HG03039 (cell line): Measurements from ENCODE around the gene SGF29.
"Not testable (repeated sequence)": the region's sequence is repeated elsewhere in the genome, so short reads cannot be mapped to it uniquely, and the experiment has no call there.

Source experiments
- ATAC-seq: cut with Tn5 transposase; IDR thresholded peaks from one replicate; pipeline ENCODE4 v1.9.1; 2021; ENCODE audit warnings: mild to moderate bottlenecking, moderate library complexity; ENCODE audit not compliant: unreplicated experiment

Gene SGF29

GRCh38 chr16:28563218-28563617, 9.5 kb downstream of the SGF29 start:
- no peak for ATAC-seq

GRCh38 chr16:28566233-28566925, 12.7 kb downstream of the SGF29 start:
- not testable (repeated sequence) for ATAC-seq

- no peak for ATAC-seq
Measured at GRCh38 chr16:28567292-28567691, 13.6 kb downstream of the SGF29 start.

- no peak for ATAC-seq
Measured at GRCh38 chr16:28569021-28569420, 15.3 kb downstream of the SGF29 start.

- ATAC-seq: no peak
Measured at GRCh38 chr16:28569968-28570752, 16.4 kb downstream of the SGF29 start.

- ATAC-seq: no peak
Measured at GRCh38 chr16:28572696-28573510, 19.2 kb downstream of the SGF29 start.

- ATAC-seq: no peak
Measured at GRCh38 chr16:28573738-28574718, 20.3 kb downstream of the SGF29 start.

- no peak for ATAC-seq
Measured at GRCh38 chr16:28574925-28575324, 21.2 kb downstream of the SGF29 start.

- ATAC-seq: no peak
Measured at GRCh38 chr16:28575446-28576109, 21.9 kb downstream of the SGF29 start.

GRCh38 chr16:28580726-28581315, 27.1 kb downstream of the SGF29 start:
- no peak for ATAC-seq

GRCh38 chr16:28585674-28586073, 32.0 kb downstream of the SGF29 start:
- no peak for ATAC-seq

- ATAC-seq: no peak
Measured at GRCh38 chr16:28586466-28586865, 32.7 kb downstream of the SGF29 start.

- ATAC-seq: no peak
Measured at GRCh38 chr16:28587386-28587785, 33.7 kb downstream of the SGF29 start.

GRCh38 chr16:28589069-28589468, 35.3 kb downstream of the SGF29 start:
- ATAC-seq: no peak

- ATAC-seq: no peak
Measured at GRCh38 chr16:28589930-28590329, 36.2 kb downstream of the SGF29 start.

- no peak for ATAC-seq
Measured at GRCh38 chr16:28590384-28591340, 36.9 kb downstream of the SGF29 start.

- no peak for ATAC-seq
Measured at GRCh38 chr16:28591355-28591754, 37.6 kb downstream of the SGF29 start.

GRCh38 chr16:28592511-28592910, 38.8 kb downstream of the SGF29 start:
- ATAC-seq: no peak
